ENCODE results near the gene PPP2R2C.

DNA sequence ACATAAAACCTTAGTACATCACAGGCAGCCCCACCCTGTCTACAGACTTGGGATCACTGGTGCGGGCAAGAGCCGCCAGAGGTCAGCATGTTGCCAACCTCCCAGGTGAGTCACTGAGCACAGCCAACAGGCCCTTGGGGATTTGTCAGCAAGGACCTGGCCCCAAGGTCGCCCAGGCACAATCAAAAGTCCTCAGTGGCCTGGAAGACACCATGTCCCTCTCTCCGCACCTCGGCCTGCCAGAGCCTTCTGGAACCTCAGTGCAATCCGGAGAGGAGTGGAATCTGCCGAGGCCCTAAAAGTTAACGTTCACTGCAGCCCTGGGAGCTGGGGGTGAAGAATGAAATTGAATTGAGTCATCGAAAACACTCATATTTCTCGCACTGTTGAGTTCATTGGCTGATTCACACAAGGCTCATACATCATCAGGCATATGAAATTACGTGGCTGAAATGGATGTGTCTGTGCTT is 128.4 kb downstream of the PPP2R2C start:
- TF ChIP-seq, protein P1, sequence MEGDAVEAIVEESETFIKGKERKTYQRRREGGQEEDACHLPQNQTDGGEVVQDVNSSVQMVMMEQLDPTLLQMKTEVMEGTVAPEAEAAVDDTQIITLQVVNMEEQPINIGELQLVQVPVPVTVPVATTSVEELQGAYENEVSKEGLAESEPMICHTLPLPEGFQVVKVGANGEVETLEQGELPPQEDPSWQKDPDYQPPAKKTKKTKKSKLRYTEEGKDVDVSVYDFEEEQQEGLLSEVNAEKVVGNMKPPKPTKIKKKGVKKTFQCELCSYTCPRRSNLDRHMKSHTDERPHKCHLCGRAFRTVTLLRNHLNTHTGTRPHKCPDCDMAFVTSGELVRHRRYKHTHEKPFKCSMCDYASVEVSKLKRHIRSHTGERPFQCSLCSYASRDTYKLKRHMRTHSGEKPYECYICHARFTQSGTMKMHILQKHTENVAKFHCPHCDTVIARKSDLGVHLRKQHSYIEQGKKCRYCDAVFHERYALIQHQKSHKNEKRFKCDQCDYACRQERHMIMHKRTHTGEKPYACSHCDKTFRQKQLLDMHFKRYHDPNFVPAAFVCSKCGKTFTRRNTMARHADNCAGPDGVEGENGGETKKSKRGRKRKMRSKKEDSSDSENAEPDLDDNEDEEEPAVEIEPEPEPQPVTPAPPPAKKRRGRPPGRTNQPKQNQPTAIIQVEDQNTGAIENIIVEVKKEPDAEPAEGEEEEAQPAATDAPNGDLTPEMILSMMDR (IDR thresholded peaks at IDR 0.05), result peak; percentile 71
- TF ChIP-seq SIN3A (IDR thresholded peaks at IDR 0.05; ENCODE audit: borderline replicate concordance, insufficient read depth, low read depth, low read length) (no peak), TCF7L2 (IDR thresholded peaks at IDR 0.05; ENCODE audit: low read depth, low read length) (0 out of 2 replicates have a peak, but pooled peaks have one; percentile 30), REST (IDR thresholded peaks at IDR 0.05; ENCODE audit: insufficient read depth in 1 of 2, low read depth in 2 of 2, low read length in 1 of 2) (peak in 1 of 2 experiments; percentile 64; a peak in 1 of 4 replicates)
